Measurements from ENCODE around the gene MAP7.
"Not testable (repeated sequence)": the region's sequence is repeated elsewhere in the genome, so short reads cannot be mapped to it uniquely, and the experiment has no call there.

Gene MAP7

DNA sequence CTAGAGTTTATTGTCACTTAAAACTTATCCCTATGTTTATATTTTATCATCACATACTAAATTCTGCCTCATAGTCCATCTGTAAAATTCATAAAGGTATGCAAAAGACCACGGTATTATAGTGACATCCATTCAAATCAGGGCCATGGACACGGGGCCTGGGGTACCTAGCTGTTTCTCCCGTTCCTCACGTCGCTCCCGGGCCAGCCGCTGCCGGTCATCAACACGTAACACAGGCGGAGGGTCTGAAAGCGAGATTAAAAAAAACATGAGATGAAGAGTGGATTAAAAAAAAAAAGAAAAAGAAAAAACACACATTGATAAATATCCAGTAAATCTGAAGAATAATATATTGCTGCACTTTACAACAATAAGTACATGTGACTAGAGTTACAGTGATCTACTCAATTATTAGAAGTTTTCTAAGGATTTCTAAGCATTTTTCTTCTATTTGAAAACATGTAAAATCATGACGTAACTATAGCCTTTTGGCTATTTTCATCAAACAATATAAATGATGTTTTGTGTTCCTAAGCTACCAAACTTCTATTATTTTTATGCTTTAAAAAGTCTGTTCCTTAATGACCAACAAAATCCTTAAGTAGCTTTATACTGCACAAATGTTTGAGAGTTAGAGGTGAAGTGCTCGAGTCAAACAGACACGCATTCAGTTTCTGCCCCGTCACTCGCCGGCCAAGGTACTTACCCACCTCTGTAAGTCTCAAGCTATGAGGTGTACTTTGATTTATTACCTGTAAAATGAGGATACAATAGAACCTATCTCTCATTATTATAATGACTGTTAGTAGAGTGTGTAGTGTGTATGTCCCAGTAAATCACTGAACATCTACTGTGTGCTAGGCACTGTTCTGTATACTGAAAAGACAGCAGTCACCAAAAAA lies 138.5 kb downstream of the MAP7 start:
- DNase-seq: no peak

DNA sequence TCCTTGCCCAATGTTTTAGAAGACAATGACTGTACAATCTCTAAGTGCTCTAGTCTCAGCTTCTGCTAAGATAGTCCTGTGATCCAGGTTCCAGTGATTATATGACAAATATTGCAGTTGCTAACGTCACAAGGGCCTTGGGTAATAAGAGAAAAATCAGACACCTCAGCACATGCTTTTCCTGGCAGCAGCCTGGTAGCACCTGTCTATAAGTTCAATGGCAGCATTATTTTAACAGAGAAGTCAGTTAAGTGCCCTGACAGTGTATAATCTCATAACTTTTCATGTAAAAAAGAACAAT lies 139.2 kb downstream of the MAP7 start:
- no peak for DNase-seq

DNA sequence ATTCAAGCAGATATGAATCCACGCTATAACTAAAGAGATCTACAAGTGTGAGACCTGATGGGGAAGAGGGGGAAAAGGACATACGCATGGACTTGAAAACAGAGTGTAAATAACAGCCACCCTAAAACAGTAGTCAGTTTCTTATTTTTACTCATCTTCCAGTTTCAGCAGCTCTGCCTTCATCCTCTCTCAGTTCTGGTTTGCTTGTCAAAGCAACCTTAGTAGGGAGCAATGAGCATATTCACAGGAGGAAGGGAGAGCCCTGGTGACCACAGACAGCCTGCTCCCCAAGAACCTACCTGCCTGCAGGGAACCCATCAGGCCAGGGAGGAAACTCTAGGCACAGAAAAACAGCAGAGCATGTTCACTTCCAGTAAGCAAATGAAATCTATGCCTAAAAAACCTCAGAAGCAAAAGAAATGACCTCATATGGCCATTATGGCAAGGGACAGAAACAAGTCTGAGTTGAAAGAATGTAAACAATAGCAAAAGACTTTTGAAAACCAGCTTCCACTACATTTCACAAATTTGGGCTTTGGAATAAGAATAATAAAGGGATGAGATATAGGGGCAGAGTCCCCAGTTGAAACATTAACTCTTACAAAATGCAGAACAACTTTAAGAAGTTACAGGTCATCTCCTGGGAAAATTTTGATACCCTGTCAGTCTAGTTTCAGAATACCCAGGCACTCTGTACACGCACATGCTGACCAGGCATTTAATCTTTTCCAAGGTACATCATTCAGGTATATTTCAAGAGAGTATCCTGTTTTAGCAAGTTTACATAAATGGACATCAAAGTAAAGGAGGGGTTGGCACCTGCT lies 139.8 kb downstream of the MAP7 start:
- DNase-seq: peak; percentile 65

DNA sequence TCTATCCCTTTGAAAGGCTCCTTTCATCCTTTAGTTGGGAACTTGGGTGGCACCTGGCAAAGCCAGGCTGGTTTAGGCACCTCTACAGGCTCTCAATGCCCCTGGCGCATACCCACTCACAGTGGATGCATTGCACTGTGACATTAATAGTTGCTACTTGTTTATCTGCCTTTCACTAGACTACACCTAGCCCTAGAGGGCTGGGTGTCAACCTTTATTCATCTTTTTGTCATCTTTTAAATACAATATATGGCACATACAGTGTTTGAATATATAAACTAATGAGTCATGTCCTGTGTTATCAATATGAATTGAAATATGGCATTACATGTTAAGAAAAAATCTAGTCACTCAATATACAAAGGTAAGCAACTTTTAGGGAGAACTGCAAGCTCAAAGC lies 140.6 kb downstream of the MAP7 start:
- no peak for DNase-seq

DNA sequence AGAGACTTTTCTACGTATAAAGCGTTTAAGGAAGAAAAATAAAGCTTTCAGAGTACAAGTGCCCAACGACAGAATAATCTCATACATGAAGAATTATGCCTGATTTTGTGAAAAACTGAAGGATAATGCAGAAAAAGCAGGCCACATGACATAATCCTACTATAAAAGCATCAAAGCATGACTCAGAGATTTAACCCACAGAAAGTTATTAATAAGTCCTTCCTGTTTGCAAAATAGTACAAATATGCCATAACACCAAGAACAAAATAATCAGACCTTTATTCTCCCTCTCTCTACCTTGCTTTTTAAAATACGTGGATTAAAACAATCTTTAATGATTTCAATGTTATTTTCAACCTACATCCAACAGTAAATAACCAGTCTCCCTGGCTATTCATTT lies 142.0 kb downstream of the MAP7 start:
- no peak for DNase-seq

DNA sequence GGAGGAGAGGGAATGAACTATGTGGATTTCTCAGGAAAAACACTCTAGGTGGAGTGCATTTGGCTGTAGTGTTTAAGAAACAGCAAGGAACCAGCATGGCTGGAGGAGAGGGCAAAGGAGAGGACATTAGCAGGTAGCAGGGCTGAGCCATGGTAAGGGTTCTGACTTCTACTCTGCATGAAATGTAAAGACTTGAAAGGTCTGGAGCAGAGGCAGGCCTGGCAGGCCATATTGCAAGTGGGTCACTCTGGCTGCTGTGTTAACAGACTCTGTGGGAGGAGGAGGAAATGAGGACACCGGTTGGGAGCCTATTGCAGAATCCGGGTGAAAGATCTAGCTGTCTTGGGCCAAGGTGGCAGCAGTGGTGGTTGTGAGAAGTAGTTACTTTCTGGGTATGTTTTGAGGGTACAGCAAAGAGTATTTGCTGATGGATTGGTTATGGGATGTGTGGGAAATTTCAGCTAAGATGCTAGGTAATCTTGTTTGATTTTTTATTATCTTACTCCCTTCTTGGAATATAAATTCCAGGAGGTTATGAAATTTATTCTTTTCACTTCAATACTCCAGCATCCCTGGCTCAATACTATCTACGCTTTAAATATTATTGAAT lies 144.7 kb downstream of the MAP7 start:
- DNase-seq: no peak

DNA sequence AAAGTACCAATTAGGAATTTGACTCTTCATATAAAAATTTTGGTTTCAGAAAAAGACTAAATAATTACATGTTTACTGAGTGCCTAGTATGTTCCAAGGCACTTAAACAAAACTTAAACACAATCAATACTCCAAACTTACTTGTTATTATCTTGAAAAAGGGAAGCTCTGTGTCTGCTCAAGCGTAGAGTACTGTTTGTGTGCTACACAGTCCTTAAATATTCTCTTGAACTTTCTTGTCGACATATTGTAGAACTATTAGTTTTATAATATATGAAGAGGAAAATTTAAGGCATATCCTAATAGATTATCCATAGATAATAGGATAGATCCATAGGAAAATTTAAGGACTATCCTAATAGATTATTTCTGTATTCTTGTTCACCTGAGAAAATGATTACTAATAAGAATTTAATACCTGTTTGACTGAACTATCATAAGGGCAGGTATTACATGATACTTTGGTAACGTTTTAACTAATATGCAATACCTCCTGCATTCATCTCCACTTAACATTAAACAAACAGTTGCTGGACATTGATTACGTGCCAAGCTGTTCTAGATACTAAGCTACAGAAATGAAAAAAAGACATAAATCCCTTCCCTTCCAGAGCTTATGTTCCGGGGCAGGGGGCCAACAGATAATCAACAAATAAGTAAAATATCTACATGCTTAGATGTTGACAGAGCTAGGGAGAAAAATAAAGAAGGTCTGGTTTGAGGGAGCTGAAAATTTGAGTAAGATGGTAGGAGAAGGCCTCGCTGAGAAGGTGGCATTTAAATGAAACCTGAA lies 145.4 kb downstream of the MAP7 start:
- DNase-seq: no peak

DNA sequence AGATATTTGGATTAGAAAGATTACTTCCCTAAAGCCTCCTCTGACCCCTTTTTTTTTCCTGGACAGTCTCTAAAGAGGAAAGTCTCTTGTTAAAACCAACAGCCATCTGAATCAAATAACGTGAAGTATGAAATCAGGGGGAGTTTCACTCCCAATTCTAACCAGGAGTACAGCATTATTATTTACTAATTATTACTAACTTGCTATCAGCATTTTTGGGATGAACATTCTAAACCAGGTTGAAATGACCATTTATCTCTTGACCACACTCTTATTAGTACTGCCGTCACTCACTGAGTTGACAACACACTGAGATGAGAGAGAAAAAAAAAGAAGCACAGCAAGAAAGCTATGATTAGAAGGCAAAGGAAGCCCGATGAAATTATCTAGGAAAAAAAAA lies 146.2 kb downstream of the MAP7 start:
- no peak for DNase-seq

DNA sequence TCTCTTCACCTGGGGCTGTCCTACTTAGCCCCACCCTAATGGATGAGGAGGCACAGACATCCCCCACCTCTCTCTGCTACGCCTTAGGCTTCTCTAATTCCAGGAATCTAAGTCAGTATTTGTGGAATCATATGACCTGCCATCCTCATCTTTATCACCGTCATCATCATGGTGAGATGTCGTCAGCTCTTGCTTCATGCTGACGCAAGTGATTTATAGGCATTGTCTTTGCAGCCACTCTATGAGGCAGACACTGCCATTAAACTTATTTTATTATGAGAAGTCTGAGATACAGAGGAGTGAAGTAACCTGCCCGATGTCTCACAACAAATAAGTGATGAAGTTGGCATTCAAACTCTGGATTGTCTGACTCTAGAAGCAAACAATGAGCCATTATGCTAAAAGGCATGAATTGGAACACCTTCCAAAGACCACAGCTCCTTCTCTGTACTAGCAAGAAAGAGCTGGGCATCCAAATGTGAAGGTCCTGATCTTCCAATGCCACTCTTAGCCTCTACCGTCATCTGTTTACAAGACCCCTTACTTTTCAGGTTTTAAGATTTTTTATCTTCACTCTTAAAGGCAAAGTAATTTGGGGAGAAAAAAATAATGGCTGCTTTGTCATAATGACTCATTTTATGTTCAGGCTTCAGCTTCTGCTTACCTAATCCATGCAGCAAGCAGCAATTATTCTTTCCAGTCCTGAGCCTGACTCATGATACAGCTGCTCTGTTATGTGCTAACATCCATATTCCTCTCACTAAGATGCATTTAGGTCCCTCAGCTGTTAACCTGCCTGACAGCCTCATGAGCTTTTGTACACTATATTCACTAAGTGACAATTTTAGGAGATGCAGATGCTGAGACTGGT lies 146.9 kb downstream of the MAP7 start:
- DNase-seq: no peak

DNA sequence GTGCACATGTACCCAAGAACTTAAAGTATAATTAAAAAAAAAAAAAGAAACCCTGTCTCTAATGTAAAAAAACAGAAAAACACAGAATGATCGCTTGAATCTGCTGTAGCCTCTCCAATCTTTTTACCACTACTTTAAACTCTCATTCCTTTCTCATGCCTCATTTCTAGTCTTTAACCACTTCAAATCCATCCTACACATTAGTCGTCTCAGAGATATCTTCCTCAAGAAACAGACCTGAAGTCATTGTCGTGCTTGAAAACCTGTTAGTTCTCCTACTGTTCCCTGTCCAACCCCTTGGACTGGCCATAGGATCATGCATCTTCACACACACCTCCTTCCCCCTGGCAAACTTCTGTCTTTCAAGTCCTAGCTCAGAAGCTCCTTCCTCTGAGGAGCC lies 148.5 kb downstream of the MAP7 start:
- no peak for DNase-seq

DNA sequence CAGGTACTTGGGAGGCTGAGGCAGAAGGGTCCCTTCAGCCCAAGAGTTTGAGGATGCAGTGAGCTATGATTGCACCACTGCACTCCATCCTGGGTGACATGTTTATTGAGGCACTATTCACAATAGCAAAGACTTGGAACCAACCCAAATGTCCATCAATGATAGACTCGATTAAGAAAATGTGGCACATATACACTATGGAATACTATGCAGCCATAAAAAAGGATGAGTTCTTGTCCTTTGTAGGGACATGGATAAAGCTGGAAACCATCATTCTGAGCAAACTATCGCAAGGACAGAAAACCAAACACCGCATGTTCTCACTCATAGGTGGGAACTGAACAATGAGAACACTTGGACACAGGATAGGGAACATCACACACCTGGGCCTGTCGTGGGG lies 149.0 kb downstream of the MAP7 start:
- DNase-seq: not testable (repeated sequence)

DNA sequence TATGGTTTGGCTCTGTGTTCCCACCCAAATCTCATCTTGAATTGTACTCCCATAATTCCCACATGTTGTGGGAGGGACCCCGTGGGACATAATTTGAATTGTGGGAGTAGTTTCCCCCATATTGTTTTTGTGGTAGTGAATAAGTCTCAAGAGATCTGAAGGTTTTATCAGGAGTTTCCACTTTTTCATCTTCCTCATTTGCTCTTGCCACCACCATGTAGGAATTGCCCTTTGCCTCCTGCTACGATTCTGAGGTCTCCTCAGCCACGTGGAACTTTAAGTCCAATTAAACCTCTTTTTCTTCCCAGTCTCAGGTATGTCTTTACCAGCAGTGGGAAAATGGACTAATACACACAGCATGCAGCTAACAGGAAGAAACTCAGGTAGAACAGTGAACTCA lies 151.8 kb downstream of the MAP7 start:
- no peak for DNase-seq

DNA sequence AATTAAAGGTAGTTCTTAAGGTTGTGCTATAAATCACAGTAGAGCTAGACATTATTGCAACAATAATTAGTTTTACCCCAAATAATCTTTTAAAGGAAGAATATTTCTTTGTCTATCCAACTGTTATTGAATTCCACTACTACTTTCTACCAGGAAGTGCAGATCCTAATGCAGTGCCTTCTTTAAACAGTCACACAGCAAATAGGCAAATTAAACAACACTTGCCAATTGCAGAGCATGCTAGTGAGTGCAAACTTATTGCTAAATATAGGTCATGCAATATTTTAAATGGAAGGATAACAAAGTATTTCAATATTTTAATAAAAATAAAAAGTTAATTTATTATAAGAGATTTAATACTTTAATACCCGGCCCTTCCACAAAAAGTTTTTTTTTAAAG lies 153.3 kb downstream of the MAP7 start:
- DNase-seq: no peak

DNA sequence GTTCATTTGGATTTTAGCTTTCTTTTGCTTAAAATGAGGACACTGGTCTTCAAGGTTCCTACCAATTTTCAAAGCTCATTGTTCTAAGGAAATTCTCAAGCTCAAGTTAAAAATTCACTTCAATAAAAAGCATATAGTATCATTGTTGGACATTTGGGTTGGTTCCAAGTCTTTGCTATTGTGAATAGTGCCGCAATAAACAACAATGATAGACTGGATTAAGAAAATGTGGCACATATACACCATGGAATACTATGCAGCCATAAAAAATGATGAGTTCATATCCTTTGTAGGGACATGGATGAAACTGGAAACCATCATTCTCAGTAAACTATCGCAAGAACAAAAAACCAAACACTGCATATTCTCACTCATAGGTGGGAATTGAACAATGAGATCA lies 159.3 kb downstream of the MAP7 start:
- DNase-seq: not testable (repeated sequence)

DNA sequence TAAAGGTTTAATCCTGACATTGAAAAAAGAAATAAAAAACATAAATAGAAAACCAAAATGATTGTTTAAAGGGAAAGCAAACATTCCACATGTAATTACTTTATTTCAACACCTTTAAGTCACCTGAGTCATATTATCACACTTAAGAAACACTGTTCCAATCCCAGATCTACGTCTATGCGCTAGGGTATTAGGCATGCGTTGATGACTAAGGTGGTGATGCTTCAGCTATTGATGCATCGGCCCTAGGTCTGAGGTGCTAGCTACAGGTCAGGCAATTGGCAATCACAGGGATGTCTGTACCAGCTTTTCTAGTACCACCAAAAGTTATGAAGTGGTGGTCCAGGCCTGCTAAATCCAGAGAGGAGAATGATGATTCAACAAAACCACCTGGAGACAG lies 162.9 kb downstream of the MAP7 start:
- DNase-seq: no peak

DNA sequence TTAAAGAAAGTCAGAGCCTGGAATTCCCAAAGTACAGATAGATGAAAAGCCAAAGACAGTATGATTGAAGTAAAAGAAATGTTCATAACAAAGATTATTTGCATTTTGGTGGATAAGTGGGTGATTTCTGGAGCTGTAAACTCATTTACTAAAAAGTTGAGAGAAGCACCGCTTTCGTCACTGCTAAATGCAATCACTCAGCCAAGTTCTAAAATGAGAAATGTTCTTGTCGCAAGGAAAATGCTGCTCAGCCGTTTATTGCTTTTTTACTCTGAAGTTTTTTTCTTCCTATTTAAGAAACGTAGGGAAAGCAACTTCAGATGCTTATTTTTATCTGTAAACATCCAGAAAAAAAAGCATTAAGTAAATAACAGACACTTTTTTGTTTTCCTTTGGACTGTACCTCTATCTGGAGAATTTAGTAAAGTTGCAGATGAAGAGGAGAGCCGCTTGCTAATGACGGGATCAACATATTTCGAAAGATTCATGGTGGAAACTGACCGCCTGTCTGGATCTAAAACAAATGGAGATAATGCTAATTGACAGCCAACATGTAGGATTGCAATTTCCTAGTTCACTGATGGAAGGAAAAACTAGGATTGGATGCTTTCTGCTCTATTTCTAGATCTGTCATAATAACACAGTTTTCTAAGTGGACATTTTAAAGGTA lies 166.8 kb downstream of the MAP7 start:
- no peak for DNase-seq

DNA sequence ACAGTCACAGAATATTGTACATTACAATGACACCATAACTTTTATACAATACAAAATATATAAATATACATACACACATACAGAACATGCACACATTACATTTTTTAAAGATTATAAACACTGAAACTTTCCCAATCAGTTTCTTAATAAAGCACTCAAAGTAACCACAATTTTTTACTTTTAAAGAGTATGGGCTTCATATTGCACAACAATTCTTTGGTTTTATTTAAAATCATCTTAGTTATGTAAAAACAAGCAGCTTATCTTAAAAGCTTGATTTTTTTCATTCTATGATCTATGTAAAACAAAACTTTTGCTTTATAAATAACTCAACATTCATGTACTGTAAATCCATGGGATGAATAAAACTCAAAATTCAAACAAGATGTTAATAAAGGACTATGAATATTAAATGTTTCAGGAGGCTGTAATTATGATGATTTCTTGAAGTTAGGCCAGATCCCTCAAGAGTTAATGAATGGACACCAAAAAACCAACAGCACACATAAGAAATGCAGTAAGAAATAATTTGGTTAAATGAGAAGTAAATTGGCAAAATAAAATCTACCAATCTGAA lies 167.5 kb downstream of the MAP7 start:
- DNase-seq: no peak

DNA sequence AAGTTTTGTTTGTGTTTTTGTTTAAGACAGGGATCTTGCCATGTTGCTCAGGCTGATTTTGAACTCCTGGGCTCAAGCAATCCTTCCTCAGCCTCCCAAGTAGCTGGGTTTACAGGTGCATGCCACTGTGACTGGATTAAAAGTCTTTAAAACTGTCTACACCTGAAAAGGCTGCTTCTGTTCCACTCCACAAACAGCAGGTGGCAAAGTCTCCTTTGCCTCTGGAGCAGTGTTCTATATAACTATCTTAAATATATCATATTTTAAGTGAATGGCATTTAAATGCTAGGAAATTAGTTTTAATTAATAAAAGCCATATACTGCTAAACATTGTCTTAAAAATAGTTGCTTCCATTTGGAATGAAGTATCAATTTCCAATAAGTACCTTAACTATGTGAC lies 171.3 kb downstream of the MAP7 start:
- DNase-seq: no peak

DNA sequence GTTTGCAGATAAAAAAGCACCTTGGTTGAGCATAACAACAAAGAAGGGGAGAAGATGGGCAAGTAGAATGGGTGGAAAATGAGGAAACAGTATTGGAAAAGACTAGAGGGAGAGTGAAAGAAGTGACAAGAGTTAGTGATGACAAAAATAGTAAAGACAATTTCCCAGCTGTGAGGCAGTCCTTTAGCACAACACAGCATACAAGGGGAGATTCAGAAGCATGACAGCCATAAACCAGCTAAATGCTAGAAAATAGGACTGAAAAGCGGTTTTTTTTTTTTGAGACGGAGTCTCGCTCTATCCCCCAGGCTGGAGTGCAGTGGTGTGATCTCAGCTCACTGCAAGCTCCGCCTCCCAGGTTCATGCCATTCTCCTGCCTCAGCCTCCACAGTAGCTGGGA lies 174.4 kb downstream of the MAP7 start:
- DNase-seq: not testable (repeated sequence)

DNA sequence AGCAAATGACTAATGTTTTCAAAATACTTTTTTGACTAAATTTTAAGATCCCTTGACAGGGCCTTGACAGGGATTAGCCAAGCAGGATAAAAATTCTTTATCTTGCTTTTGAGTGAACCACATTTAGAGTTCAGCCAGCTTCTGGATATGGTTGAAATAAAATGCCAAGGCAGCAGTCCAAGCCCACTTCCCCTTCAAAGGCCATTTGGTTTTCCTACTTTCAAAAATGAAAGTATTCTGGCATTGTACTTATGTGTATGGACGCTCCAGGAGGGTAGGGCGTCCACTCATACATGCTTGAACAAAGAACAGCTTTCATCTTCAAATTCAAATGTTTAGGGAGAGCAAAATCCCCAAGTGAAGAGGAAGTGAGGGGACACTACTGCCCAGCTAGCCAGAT lies 178.3 kb downstream of the MAP7 start:
- no peak for DNase-seq
